Panc1 (cell line): ENCODE results near the gene MAEA.

ENCODE experiments used
- CTCF ChIP-seq: fragments of 450-650 bp; IDR thresholded peaks from 2 replicates; pipeline ENCODE4 v1.5.1; 2017; ENCODE audit warnings: mild to moderate bottlenecking
- POLR2AphosphoS5 ChIP-seq: IDR thresholded peaks from 2 replicates; pipeline ENCODE4 v1.6.1; 2012; ENCODE audit warnings: mild to moderate bottlenecking, low read depth, low read length, moderate library complexity
- REST ChIP-seq, 2 experiments: IDR thresholded peaks; 2 replicates each; pipeline ENCODE4 v1.6.1; 2011 to 2012; ENCODE audit warnings: low read depth in 2 of 2, control low read depth in 1 of 2, low read length in 1 of 2, mild to moderate bottlenecking in 1 of 2, moderate library complexity in 1 of 2; ENCODE audit not compliant: insufficient read depth in 1 of 2
- TCF7L2 ChIP-seq: IDR thresholded peaks from 2 replicates; pipeline ENCODE4 v1.6.1; 2011; ENCODE audit warnings: mild to moderate bottlenecking, low read depth, low read length, inconsistent platforms

GRCh38 chr4:1351854-1352566 is 62.3 kb downstream of the MAEA start:
- TF ChIP-seq CTCF: no peak
- TF ChIP-seq TCF7L2: no peak
- no peak for TF ChIP-seq POLR2AphosphoS5
- TF ChIP-seq REST (IDR thresholded peaks at IDR 0.05; ENCODE audit: insufficient read depth in 1 of 2, low read depth in 2 of 2, low read length in 1 of 2): no peak
